Stimulated activated CD4-positive, alpha-beta T cell treated with anti-CD3 and anti-CD28 coated beads, Interleukin-1b, Interleukin-23, amount 100 ng/mL, for 1 hour (primary cell): ENCODE measurements around the gene C21orf91.

Source experiments
- DNase-seq, 2 donors: peaks; one replicate each; pipeline ENCODE4 v3.0.0-alpha.2; 2020; ENCODE audit warnings: low read depth in 2 of 2

The C21orf91 gene

GRCh38 chr21:17819114-17819876, at the start of gene C21orf91:
TSS of gene C21orf91 (minus strand) at chr21:17819356. CDS start at chr21:17818318, 1,038 bp downstream.
- DNase-seq, result peak; percentile 61 to 80

- DNase-seq, result no peak
Observed at GRCh38 chr21:17866590-17866989, 47.4 kb upstream of the C21orf91 start.

- DNase-seq, result no peak
Observed at GRCh38 chr21:17859661-17860060, 40.5 kb upstream of the C21orf91 start.

- DNase-seq, result no peak
Observed at GRCh38 chr21:17858747-17859146, 39.6 kb upstream of the C21orf91 start.

GRCh38 chr21:17854745-17855144, 35.6 kb upstream of the C21orf91 start:
- no peak for DNase-seq

GRCh38 chr21:17853393-17854275, 34.5 kb upstream of the C21orf91 start:
- no peak for DNase-seq

GRCh38 chr21:17848228-17848627, 29.1 kb upstream of the C21orf91 start:
- no peak for DNase-seq

- DNase-seq, result no peak
Observed at GRCh38 chr21:17841103-17841502, 21.9 kb upstream of the C21orf91 start.

- DNase-seq, result no peak
Observed at GRCh38 chr21:17834639-17835354, 15.6 kb upstream of the C21orf91 start.

- DNase-seq, result no peak
Observed at GRCh38 chr21:17829472-17829871, 10.3 kb upstream of the C21orf91 start.

GRCh38 chr21:17828223-17828622, 9.1 kb upstream of the C21orf91 start:
- DNase-seq, result no peak

- DNase-seq, result no peak
Observed at GRCh38 chr21:17823846-17824245, 4.7 kb upstream of the C21orf91 start.

- no peak for DNase-seq
Observed at GRCh38 chr21:17821121-17821520, 2.0 kb upstream of the C21orf91 start.

GRCh38 chr21:17819877-17820229, 697 bp upstream of the C21orf91 start:
- DNase-seq, result no peak

GRCh38 chr21:17818186-17819113, 706 bp downstream of the C21orf91 start:
- peak in 1 of 2 donors; percentile 4 for DNase-seq

GRCh38 chr21:17813353-17813752, 5.8 kb downstream of the C21orf91 start:
- DNase-seq, result no peak

- no peak for DNase-seq
Observed at GRCh38 chr21:17805966-17806365, 13.2 kb downstream of the C21orf91 start.

- DNase-seq, result no peak
Observed at GRCh38 chr21:17803536-17803935, 15.6 kb downstream of the C21orf91 start.

GRCh38 chr21:17802572-17802971, 16.6 kb downstream of the C21orf91 start:
- DNase-seq, result no peak

GRCh38 chr21:17799414-17800164, 19.6 kb downstream of the C21orf91 start:
- no peak for DNase-seq
